Stimulated activated CD4-positive, alpha-beta T cell treated with anti-CD3 and anti-CD28 coated beads, Interleukin-1b, Interleukin-23, amount 100 ng/mL, for 24 hours (primary cell): ENCODE measurements around the gene PCCA.
A peak's percentile ranks its signal among the peaks of the same experiment; 100 is the strongest.
"Not testable (repeated sequence)": the region's sequence is repeated elsewhere in the genome, so short reads cannot be mapped to it uniquely, and the experiment has no call there.

Experiments used
- DNase-seq, 4 experiments: peaks; one replicate each; pipeline ENCODE4 v3.0.0-alpha.2; 2020; ENCODE audit warnings: low read depth in 4 of 4, low spot score in 1 of 4

Gene PCCA

GRCh38 chr13:100350601-100351000, 261.7 kb downstream of the PCCA start:
- DNase-seq, result no peak

GRCh38 chr13:100356426-100356825, 267.5 kb downstream of the PCCA start:
- no peak for DNase-seq

GRCh38 chr13:100356889-100357288, 268.0 kb downstream of the PCCA start:
- DNase-seq, result no peak

- DNase-seq, result no peak
Measured at GRCh38 chr13:100357764-100358163, 268.9 kb downstream of the PCCA start.

- no peak for DNase-seq
Measured at GRCh38 chr13:100361504-100361903, 272.6 kb downstream of the PCCA start.

GRCh38 chr13:100362371-100362770, 273.5 kb downstream of the PCCA start:
- DNase-seq, result no peak

- DNase-seq, result no peak
Measured at GRCh38 chr13:100362781-100363180, 273.9 kb downstream of the PCCA start.

- DNase-seq, result no peak
Measured at GRCh38 chr13:100363285-100363711, 274.4 kb downstream of the PCCA start.

GRCh38 chr13:100363874-100364273, 275.0 kb downstream of the PCCA start:
- no peak for DNase-seq

GRCh38 chr13:100364591-100364990, 275.7 kb downstream of the PCCA start:
- no peak for DNase-seq

- DNase-seq, result no peak
Measured at GRCh38 chr13:100365680-100366079, 276.8 kb downstream of the PCCA start.

- DNase-seq, result no peak
Measured at GRCh38 chr13:100378533-100378932, 289.6 kb downstream of the PCCA start.

GRCh38 chr13:100381595-100382224, 292.8 kb downstream of the PCCA start:
- DNase-seq, result no peak

- DNase-seq, result no peak
Measured at GRCh38 chr13:100382785-100383184, 293.9 kb downstream of the PCCA start.

- DNase-seq, result no peak
Measured at GRCh38 chr13:100387416-100387815, 298.5 kb downstream of the PCCA start.

- not testable (repeated sequence) for DNase-seq
Measured at GRCh38 chr13:100388150-100388549, 299.3 kb downstream of the PCCA start.

GRCh38 chr13:100388923-100389322, 300.0 kb downstream of the PCCA start:
- no peak for DNase-seq

GRCh38 chr13:100389617-100390016, 300.7 kb downstream of the PCCA start:
- no peak for DNase-seq

- peak; percentile 21 to 61 (median 39) for DNase-seq
Measured at GRCh38 chr13:100392709-100393630, 304.1 kb downstream of the PCCA start.

- no peak for DNase-seq
Measured at GRCh38 chr13:100394005-100394695, 305.3 kb downstream of the PCCA start.

- DNase-seq, result no peak
Measured at GRCh38 chr13:100395698-100396373, 306.9 kb downstream of the PCCA start.
